DMS153 (cell line): Measurements from ENCODE around the gene DLST.

Source experiments
- DNase-seq: peaks from one replicate; lab custom pipeline; 2025; lab: John Stamatoyannopoulos, UW

The DLST gene

DNA sequence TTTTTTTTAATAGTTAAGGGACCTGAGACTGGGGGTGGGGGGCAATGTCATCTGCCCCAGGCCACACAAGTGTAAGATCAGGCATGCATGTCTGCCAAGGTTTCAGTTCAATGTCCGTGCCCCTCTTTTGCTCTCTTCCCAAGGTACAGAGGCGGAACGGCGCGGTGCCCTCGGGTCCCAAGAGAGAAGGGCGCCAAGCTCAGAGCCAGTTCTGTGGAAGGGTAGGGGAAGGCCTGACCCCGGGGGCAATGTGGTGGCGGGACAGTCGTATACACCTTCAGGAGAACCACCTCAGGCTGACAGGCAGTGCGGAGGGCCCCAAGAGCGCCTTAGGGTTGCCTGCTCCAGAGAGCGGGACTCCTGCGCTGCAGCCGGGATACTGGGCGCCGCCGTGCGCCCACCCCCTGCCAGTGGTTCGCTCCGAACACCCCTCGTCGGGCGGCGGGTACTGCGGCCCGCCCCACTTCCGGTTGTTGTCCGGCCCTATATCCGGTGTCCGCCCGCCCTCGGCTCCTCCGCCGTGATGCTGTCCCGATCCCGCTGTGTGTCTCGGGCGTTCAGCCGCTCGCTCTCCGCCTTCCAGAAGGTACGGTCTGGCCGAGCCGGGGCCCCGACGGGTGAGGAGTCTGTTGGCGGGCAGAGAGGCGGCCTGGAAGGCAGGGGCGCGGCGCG is at the start of gene DLST:
Gene DLST, plus strand, starts transcription at position 486 of the 672 bp plus-strand sequence. Its CDS starts 38 bp downstream, at position 524.
- peak; percentile 59 for DNase-seq

DNA sequence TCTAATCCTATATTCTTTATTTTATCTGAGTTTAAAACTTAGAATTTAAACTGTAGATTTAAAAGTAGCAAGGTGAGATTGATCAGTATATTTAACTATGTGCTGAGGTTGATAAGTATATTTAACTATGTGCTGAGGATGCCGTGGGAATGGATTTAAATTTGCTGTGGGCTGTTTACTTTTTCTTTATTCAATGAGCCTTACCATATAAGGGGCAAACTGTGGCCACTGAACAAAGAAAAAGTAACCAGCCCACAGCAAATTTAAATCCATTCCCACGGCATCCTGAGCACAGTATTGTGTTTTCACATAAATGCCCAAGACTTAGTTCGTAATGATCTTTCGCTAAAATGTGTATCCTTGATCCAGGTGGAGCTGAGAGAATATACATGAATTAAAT is 48.9 kb upstream of the DLST start:
- DNase-seq = no peak

DNA sequence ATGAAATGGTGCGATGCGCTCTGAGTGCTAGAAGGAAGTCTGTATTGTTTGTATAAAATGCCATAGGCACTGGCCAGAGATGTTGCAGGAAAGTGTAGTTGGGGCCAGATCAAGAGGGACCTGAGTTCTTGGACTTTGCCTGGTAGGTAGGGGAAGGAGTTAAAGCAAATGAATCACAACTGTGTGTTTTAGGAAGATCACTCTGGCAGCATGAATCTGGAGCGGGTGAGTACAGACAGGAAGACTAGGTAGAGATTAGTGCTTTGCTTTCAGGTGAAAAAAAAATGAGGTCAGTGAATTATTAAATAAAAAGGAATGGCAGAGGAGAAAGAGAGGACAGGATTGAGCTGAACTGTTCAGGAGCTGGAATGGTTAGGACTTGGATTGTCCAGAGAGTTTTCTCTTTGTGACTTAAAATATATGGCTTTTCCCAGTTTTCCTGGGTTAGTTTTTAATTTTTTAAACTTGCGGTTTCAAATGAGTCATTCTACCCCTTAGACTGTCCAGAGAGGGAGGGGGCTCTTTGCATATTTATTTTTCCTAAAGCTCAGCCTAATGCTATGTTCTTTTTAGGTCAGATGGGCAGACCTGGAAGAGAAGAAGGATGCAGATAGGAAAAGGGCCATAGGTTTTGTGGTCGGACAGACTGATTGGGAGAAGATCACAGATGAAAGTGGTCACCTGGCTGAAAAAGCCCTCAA is 46.9 kb upstream of the DLST start:
- DNase-seq = no peak

DNA sequence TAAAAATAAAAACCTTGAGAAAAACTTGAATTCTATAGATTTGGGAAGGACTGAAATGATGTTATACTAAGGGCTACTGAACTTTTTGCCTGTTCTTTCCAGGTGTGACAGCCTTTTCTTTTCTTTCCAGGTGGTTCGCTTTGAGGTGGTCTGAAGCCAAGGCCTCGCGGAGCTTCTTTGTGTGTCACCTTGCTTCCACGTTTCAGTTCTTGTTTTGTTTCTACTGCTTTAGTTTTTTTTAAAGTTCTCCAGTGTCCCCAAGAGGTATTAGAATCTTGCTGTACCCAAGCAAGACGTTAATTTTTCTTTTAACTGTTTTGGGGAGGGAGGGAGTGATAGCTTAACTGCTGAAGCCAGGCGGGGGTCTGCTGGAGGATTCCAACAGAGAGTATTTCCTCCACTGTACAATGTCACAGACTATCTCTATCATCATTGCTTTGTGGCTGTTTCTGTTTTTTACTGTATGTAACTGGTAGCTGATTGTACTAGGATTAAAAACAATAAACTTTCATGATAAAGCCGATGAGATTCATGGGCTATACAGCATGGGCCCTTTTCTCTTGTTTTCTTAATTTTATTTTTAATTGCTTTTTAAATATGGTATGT is 46.0 kb upstream of the DLST start:
- DNase-seq = no peak

DNA sequence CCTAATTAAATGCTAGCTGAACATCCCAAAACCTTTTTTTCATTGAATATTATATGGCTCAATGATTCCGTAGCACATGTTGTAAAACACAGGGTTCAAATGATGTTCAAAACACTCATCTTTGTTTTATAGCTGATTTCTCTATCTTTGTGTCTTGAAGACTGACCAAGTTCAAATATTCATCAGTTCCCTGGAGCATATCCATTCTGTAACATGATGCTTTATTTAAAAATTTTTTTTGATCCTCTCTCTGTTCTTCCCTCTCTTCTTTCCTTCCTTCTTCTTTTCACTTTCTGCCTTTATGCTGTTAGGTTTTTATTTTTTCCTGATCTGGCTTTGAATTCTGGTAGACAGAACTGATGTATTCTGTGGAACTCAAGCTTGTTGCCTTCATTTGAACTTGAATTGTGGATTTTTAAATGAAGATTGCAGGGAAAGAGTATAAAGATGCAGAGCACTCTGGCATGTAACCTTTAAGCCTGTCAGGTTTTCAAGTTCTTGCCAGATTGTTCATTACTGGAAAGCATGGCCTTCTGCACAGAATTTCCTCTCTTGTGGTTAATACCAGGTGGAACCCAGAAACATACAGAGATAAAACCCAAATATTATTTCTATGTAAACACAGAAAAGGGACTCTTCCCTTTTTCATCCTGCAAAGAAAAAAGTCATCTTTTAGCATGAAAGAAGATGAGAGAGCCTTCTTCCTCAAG is 45.3 kb upstream of the DLST start:
- DNase-seq = no peak

DNA sequence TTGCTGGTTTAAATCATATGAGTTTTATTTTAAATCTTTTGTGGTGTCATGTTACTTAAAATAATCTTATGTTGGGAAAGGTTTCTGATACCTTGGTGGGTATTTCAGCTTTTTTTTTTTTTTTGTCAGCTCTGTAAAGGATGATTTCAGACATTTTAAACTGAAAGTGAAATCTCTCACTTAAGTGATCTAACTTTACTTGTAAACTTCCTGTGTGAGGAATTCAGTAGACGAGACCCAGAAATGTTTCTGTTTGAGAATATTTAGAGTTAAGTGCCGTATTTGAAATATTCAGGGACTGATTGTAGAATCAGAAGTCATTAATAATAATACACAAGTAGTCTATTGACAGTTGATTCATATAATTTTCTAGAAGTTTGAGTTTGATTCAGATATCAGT is 43.5 kb upstream of the DLST start:
- DNase-seq = no peak

DNA sequence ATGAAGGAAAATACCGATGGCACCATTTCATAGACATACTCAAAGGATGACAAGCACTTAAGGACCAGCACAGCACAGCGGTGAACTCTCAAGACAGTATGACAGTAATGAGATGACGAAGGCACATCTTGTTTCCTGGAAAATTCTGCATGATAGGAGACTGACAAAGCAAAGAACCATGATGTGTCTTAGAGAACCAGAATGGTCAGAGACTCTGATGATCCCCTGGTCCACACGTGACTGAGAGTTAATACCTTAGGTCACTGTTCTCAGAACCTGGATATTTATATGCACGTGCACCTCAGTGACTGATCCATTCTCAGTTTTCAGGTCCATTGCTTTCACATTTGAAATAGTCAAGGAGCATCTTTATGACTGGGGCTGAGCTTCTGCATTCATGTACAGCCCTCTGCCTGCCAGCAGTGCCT is 41.1 kb upstream of the DLST start:
- no peak for DNase-seq

DNA sequence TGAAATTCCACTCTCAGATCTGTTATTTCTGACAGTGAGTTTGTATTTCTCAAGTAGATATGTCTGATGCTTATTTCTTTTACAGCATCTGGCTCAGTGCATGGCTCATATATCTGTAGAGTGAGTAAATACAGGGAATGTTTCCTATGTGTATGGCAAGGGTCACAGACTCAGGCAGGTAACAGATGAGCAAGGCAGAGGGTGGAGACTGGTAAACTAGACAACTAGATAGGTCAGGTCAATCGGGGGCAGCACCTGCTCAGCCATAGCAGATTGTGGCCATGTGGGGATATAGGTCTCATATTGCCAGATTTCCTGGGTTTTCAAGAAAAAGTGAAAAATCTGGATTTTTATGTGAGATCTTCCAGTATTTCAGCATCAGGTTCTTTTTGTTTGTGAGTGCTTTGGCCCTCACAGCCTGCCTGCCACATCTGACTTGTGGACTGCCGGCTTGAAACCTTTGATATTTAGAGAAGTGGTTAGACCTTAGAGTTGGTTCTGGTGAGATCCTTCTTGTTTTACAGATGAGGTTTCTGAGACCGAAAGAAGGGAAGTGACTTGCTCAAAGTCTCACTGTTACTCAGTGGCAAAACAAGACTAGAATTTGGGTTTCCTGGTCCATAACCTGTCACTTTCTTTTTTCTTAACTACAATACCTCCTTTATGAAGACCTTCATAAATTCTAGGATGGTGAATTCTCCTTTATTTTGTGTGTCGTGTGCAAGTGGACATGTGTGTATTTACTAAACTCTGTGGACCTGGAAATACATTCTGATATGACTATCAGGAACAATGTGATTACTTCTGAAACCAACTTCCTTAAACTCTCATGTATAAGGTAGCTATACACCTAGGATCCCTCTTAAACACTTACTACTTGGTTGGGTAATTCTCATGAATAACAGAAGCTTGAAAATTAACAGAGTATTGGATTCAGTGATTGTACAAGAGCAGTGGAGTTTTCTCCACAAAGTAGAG is 40.2 kb upstream of the DLST start:
- DNase-seq = no peak

DNA sequence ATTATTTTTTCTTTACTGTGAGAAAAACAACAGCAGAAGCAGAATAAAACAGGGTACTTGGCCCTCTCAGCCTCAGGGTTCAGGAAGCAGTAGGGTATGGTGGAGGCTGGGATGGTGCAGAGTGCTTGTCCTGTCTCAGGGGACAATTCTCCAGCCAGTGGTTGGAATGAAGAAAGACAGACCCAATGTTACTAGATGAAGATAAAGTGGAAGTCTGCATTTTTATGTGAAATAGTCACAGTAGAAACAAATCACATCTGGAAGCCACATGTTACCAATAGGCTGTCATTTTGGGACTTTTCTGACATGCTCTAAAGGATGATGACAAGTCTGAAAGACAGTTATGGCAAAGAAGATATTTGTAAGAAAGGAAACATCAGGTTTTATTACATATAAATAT is 38.1 kb upstream of the DLST start:
- DNase-seq = no peak

DNA sequence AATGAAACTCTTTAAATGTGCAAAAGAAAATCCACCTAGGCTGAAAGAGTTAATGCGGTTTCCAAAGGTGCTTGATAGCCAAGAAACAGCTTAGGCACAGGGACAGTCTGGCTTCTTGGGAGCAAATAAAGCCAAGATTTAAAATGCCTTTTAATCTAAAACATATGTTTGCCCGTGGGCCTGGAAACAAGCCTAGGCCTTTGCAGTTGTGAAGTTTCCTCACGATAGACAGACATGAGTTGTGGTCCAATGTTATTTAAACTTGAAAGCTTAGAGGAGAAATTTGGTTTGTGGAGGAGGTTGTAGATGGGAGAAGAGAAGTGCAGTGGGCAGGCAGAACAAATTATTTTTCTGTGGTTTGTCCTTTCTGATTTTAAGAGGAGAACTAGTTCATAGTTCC is 35.5 kb upstream of the DLST start:
- no peak for DNase-seq

DNA sequence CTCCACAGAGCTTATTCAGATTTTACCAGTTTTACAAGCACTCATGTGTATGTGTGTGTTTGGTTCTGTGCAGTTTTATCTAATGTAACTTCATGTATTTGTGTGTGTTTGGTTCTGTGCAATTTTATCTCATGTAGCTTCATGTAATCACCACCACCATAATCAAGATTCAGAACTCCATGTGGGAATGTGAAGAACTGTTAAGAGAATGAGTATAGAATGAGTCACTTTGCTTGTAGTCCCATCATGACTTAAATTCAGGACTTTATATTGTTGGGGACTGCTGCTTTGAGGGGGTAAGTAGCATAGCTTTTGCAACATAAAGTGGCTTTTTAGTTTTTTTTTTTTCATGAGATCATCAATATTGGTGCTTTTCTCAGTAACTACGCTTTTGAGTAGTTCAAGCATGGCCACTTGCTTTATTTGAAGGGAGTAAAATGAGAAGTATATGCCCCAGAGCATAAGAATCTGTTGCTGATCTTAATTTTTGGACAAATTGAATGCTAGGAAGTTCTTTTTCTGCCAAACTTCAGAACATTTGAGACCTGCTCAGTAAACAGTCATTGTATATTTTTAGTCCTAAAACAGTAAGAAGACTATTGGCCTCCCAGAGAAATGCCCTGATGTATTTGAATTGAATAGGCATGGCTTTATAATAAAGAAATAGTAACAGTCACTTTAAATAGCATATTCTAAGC is 34.6 kb upstream of the DLST start:
- DNase-seq = no peak

DNA sequence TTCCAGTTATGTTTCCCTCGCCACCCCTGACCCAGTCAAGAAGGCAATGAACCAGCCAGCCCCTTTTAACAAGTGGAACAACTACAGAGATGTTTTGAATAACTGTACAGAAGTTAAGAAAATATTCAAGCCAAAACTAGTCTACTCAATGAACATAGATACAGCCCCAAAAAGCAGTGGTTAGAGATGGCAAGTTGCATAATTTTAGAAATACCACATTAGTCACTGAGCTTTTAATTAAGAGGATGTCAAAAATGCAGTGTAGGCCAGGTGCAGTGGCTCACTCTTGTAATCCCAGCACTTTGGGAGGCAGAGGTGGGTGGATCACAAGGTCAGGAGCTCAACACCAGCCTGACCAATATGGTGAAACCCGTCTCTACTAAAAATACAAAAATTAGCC is 32.9 kb upstream of the DLST start:
- no peak for DNase-seq

DNA sequence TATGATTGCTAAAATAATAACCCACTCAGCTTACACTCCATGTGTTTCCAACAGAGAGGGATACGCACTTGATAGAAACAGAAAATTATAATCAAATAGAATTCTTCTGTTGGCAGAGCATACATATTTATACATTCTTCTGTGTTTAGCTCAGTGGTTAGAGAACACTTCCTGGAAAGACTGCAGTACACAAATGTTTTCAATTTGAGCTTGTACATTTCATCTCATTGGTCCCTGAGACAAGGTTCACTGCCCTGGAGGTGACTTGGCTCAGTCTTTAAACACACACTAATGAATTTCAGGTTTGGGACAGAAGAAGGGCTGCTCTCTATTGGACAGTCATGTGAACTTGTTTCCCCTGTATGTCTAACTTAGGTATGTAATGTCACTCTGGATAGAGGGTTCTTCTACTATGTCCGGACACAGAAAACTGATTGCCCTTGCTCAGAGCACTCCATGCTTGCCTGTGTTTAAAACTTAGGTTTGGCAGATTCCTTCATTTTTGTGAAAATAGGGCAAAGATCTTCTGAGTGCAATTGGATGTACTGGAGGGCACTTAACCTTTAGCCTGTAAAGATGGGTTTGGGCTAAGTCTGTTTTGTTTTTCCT is 28.7 kb upstream of the DLST start:
- DNase-seq = no peak

DNA sequence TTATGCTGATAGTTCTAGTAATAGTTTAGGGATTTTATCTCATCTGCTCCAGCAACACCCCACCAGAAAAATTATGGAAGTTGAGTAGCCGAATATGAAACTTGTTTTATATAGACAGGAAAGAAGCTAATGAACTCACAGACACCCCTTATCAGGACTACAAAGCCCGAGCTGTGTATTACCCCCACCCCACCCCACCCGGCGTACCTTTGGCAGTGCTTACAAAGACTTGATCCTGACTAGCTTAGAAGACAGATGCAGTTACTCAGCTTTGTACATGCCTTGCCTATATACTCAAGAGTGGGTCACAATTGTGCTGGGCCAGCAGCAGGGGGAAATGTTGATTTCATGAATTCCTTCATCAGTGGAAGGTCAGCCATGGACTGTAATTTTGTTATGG is 28.1 kb upstream of the DLST start:
- no peak for DNase-seq

DNA sequence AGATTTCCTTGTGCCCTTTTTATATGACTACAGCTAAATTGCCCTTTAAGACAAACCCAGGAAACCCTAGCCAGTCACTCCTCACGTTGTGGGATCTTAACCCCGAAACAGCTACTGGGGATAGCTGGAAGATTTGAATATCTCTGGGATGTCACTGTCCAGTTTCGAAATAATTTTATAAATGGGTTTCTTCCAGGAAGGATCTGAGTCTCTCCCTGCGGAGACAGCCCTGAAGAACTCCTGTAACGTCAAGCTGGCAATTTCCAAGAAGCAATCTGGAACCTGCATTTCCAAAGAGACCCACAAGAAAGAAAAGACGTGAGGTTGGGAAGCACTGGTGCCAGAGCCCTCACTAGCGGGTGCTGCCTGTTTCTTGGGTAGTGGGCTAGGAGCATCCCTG is 26.7 kb upstream of the DLST start:
- DNase-seq = no peak

DNA sequence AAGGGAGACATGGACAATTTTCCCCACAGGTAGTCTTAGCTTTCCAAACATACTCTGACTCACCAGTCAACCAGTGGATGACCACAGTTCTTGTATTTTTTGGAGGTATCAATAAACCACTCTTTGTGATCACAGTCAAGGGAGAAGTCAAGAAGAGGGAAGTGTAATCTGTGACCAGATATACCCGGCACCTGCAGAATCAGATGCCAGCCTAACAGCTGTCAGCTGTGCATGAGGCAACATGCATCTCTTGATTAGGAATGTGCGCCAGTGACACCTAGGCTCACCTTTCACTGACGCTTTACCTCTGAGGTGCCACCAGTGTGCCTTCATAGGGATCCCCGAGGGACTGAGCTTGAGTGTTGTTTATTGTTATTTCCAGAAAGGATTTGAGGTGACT is 25.8 kb upstream of the DLST start:
- DNase-seq = peak; percentile 26

DNA sequence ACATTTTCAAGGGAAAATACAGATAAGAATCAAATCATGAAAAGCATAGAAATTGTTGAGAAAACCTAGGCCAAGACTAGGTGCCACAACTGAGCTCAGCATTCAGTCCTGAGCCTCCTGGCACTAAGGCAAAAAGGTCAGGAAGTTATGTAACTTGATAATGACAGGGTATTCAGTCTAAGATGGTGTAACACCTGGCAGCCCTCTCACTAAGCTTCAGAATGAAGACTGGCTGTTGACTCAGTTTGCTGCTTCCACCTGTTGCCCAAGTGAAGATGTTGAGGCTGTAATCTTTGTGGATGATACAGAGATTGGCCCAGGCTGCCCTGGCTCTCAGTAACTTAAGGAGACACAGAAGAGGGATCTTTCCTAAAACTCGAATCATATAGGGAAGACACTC is 25.4 kb upstream of the DLST start:
- peak; percentile 16 for DNase-seq

DNA sequence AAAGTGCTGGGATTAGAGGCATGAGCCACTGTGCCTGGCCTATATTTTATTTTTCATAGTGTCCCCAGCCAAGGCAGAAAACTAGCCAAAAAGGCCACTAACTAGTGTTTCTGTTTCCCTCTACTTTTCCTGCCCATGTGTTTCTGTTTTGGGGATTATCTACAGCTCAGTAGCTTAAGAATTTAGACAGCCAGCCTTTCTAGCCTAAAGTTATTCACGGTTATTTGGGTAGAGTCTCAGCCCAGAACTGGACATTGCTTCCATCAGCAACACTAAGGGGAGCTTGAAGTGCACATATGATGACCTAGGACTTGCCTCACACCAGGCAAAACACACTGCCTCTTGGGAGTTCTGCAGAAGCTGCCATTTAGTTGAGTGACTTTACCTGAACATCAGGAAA is 23.7 kb upstream of the DLST start:
- DNase-seq = no peak

DNA sequence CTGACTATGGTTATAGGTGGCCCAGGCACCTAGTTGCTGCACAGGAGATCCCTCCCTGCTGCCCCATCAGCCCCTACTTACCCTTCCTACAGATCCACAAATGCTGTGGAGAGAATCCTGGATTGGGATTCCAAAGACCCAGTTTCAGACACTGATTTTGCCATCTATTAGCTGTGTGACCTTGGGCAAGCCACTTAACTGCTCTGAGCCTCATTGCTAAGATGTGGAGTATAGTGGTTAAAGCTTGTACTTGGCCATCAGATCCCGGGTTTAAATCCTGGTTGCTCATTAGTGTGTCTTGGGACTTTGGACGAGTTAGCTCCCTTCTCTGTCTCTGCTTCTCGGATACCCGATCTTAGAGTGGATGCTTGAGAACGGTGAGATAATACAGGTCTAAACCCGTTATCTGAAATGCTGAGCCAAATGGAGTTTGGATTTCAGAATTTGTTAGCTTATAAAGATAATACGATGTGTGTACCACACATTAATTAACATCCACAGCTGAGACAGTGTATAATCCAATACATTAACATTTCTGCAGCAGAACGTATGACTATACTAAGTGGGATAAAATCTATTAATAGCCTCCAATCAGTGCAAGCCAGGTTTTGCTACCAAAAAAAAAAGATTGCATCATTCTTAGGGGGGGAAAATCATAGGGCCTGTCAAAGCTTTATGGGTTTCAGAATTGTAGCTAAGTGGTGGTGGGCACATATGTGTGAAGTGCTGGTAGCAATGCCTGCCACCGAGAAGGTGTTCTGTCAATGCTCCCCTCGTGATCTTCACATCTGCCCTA is 21.8 kb upstream of the DLST start:
- DNase-seq = no peak
